ENCODE data around the gene NRXN3. TPM values are rescaled to one million over a fixed set of nuclear protein-coding genes. Genes with fewer than 3 reads are reported as not detected.

The NRXN3 gene
- total and polyA plus RNA-seq, 4 donors: 0.07 to 1.2 (median 0.23) TPM

GRCh38 chr14:78172428-78172827 is 2.3 kb downstream of the NRXN3 start:
- no peaks in the 10 kb centered on the region for H3K4me1 ChIP-seq (ENCODE audit: control insufficient read depth in 4 of 4, insufficient read depth in 4 of 4, low read length in 3 of 4)
- H3K4me3 ChIP-seq (ENCODE audit: low read depth in 1 of 3, low read length in 3 of 3): no peak overlapping the region
- no peak overlapping the region for H3K9ac ChIP-seq (ENCODE audit: low read depth in 1 of 2, low read length in 2 of 2)
- H3K36me3 ChIP-seq (ENCODE audit: control insufficient read depth in 4 of 4, insufficient read depth in 3 of 4, low read depth in 1 of 4, low read length in 3 of 4): no peaks in the 10 kb centered on the region
- 86% methylated on average over 7 of the region's 7 CpGs for WGBS
- H3K27ac ChIP-seq (ENCODE audit: low read depth in 1 of 2, low read length in 2 of 2): no peak overlapping the region
- TF ChIP-seq ATF3 (IDR thresholded peaks at IDR 0.05): no peak
- no peaks in the 10 kb centered on the region for H3K9me3 ChIP-seq (ENCODE audit: control insufficient read depth in 4 of 4, low read length in 3 of 4)
- peaks cover 0 to 5% (median 2%) of the 10 kb centered on the region in 4 donors for H3K27me3 ChIP-seq (ENCODE audit: control insufficient read depth in 4 of 4, insufficient read depth in 4 of 4, low read length in 3 of 4)
- no peak for DNase-seq (ENCODE audit: low spot score)

GRCh38 chr14:78173346-78174035 is 3.3 kb downstream of the NRXN3 start:
- H3K9ac ChIP-seq (ENCODE audit: low read depth in 1 of 2, low read length in 2 of 2): no peak overlapping the region
- no peak overlapping the region for H3K4me3 ChIP-seq (ENCODE audit: low read depth in 1 of 3, low read length in 3 of 3)
- 83% methylated on average over 21 of the region's 21 CpGs for WGBS
- H3K9me3 ChIP-seq (ENCODE audit: control insufficient read depth in 4 of 4, low read length in 3 of 4): no peaks in the 10 kb centered on the region
- no peaks in the 10 kb centered on the region for H3K4me1 ChIP-seq (ENCODE audit: control insufficient read depth in 4 of 4, insufficient read depth in 4 of 4, low read length in 3 of 4)
- peaks cover 0 to 5% (median 2%) of the 10 kb centered on the region in 4 donors for H3K27me3 ChIP-seq (ENCODE audit: control insufficient read depth in 4 of 4, insufficient read depth in 4 of 4, low read length in 3 of 4)
- no peak overlapping the region for H3K27ac ChIP-seq (ENCODE audit: low read depth in 1 of 2, low read length in 2 of 2)
- no peaks in the 10 kb centered on the region for H3K36me3 ChIP-seq (ENCODE audit: control insufficient read depth in 4 of 4, insufficient read depth in 3 of 4, low read depth in 1 of 4, low read length in 3 of 4)
- TF ChIP-seq HNF4A (conservative IDR thresholded peaks at IDR 0.05) (no peak), FOXA2 (IDR thresholded peaks at IDR 0.05) (no peak), JUND (IDR thresholded peaks at IDR 0.05) (no peak), REST (IDR thresholded peaks at IDR 0.05) (no peak), FOXA1 (IDR thresholded peaks at IDR 0.05) (no peak), YY1 (IDR thresholded peaks at IDR 0.05) (no peak), HNF4G (IDR thresholded peaks at IDR 0.05) (no peak), NR2F2 (IDR thresholded peaks at IDR 0.05) (no peak), RAD21 (IDR thresholded peaks at IDR 0.05) (no peak), SP1 (IDR thresholded peaks at IDR 0.05) (no peak), EGR1 (IDR thresholded peaks at IDR 0.05; ENCODE audit: low read depth in 2 of 2) (no peak), CTCF (IDR thresholded peaks at IDR 0.05; ENCODE audit: low read depth, low read length, missing input control) (no peak), GABPA (IDR thresholded peaks at IDR 0.05 in 1 of 2, conservative IDR thresholded peaks at IDR 0.05 in 1 of 2) (no peak), RXRA (IDR thresholded peaks at IDR 0.05) (no peak), MAX (IDR thresholded peaks at IDR 0.05) (no peak), ZBTB33 (IDR thresholded peaks at IDR 0.05) (no peak), ATF3 (IDR thresholded peaks at IDR 0.05) (no peak)
- DNase-seq (ENCODE audit: low spot score): no peak
